Camera-type eye (tissue), 1 donor: ENCODE data around the gene LACTB. TPM values are rescaled to one million over a fixed set of nuclear protein-coding genes. Genes with fewer than 3 reads are reported as not detected.

Source experiments
- total RNA-seq: library from RNA; depleted of rRNA; stranded (reverse); fragments of >200 nt; gene quantifications from one replicate; pipeline ENCODE4 v1.2.3, GENCODE V29; 2014

LACTB gene
- total RNA-seq: 10.1 TPM

GRCh38 chr15:63121382-63122001, at the start of gene LACTB:
LACTB (plus strand) TSS chr15:63121861; CDS start chr15:63121872, 11 bp downstream.

GRCh38 chr15:63157118-63157843, 35.6 kb downstream of the LACTB start, which contains the start of gene RPS27L:
RPS27L (minus strand) TSS chr15:63157477; CDS start chr15:63157405, 72 bp downstream.

GRCh38 chr15:63188926-63189871, 67.5 kb downstream of the LACTB start, which contains the start of gene RAB8B:
RAB8B (plus strand) TSS chr15:63189606; CDS start chr15:63189625, 19 bp downstream.

Other genes starting within 250 kb of the LACTB start
- 398 TPM for gene TPM1, start 79.1 kb upstream of the LACTB start, total RNA-seq
- gene RPS27L, start 35.6 kb downstream of the LACTB start, total RNA-seq: 40.7 TPM
- gene RAB8B, start 67.7 kb downstream of the LACTB start, total RNA-seq: 45.6 TPM
- 22.2 TPM for gene APH1B, start 155.7 kb downstream of the LACTB start, total RNA-seq